H1 (cell line): Measurements from ENCODE around the gene TRMT44. TPM values are rescaled to one million over a fixed set of nuclear protein-coding genes. Genes with fewer than 3 reads are reported as not detected.

Experiments used
- CTCF ChIA-PET: fragments of 300-600 bp; sonication (Branson Sonifier 250); formaldehyde crosslinking; loops from one replicate; lab custom pipeline; 2021; ENCODE audit not compliant: partially characterized antibody; lab: Charles Lee
- POLR2A ChIA-PET: fragments of 300-600 bp; sonication (Branson Sonifier 250); formaldehyde crosslinking; loops from one replicate; lab custom pipeline; 2021; ENCODE audit warnings: inconsistent platforms; ENCODE audit not compliant: partially characterized antibody; lab: Charles Lee
- DNase-seq, 2 experiments: peaks; one replicate each; pipeline versions ENCODE4 v3.0.0 to v3.0.0-alpha.2; 2010 to 2022; ENCODE audit warnings: low spot score in 2 of 2, low read depth in 1 of 2, mixed read lengths in 1 of 2
- FAIRE-seq: peaks from 2 replicates; lab custom pipeline; 2011; peaks lifted over from hg19 to GRCh38; lab: Jason Lieb, UNC
- H2AFZ ChIP-seq: 2 replicates; pipeline ENCODE4 v1.8.1; 2012; ENCODE audit warnings: low read length, inconsistent platforms
- H2AK5ac ChIP-seq: 2 replicates; pipeline ENCODE4 v1.6.1; 2013; ENCODE audit warnings: low read depth, low read length
- H2BK120ac ChIP-seq: replicated peaks from 2 replicates; pipeline ENCODE3; 2013; ENCODE audit warnings: low read depth, low read length, inconsistent platforms
- H2BK12ac ChIP-seq: 2 replicates; pipeline ENCODE4 v1.6.1; 2013; ENCODE audit warnings: low read depth, low read length
- H2BK15ac ChIP-seq: 2 replicates; pipeline ENCODE4 v1.6.1; 2013; ENCODE audit warnings: low read length
- H2BK20ac ChIP-seq: 2 replicates; pipeline ENCODE4 v1.6.1; 2013; ENCODE audit warnings: low read length
- H2BK5ac ChIP-seq: 2 replicates; pipeline ENCODE4 v1.6.1; 2013; ENCODE audit warnings: low read depth, low read length
- H3K14ac ChIP-seq: 2 replicates; pipeline ENCODE4 v1.6.1; 2013; ENCODE audit warnings: inconsistent platforms; ENCODE audit not compliant: insufficient read length
- H3K18ac ChIP-seq: 2 replicates; pipeline ENCODE4 v1.6.1; 2013; ENCODE audit warnings: low read length; ENCODE audit errors: extremely low read depth
- H3K23ac ChIP-seq: 2 replicates; pipeline ENCODE4 v1.6.1; 2013; ENCODE audit warnings: inconsistent platforms; ENCODE audit not compliant: insufficient read length
- H3K23me2 ChIP-seq: 2 replicates; pipeline ENCODE4 v1.6.1; 2013; ENCODE audit warnings: low read depth, low read length
- H3K27ac ChIP-seq: 2 replicates; pipeline ENCODE4 v1.6.1; 2011; ENCODE audit warnings: low read depth, low read length, inconsistent platforms
- H3K27me3 ChIP-seq, 4 experiments: replicated peaks in 1 of 4; 1 replicate in 1 of 4; 2 replicates in 3 of 4; pipeline versions ENCODE4 v1.6.1 to v1.8.1; 2011 to 2013; ENCODE audit warnings: low read length in 3 of 4, mild to moderate bottlenecking in 3 of 4, inconsistent platforms in 2 of 4, mixed read lengths in 2 of 4, moderate library complexity in 1 of 4; ENCODE audit not compliant: control insufficient read depth in 3 of 4, insufficient read depth in 3 of 4; ENCODE audit errors: extremely low read depth in 1 of 4
- H3K36me3 ChIP-seq, 4 experiments: 2 replicates each; pipeline versions ENCODE4 v1.6.1 to v1.8.1; 2011 to 2013; ENCODE audit warnings: mild to moderate bottlenecking in 4 of 4, low read length in 3 of 4, moderate library complexity in 2 of 4, control low read depth in 1 of 4, inconsistent platforms in 1 of 4; ENCODE audit not compliant: insufficient read depth in 4 of 4, control insufficient read depth in 2 of 4
- H3K4ac ChIP-seq: replicated peaks from 2 replicates; pipeline ENCODE3; 2013; ENCODE audit warnings: low read length, low read depth, mixed read lengths, inconsistent platforms; ENCODE audit not compliant: insufficient read length
- H3K4me1 ChIP-seq, 4 experiments: replicated peaks in 1 of 4; 1 replicate in 1 of 4; 2 replicates in 3 of 4; pipeline versions ENCODE4 v1.6.1 to v1.8.1; 2011 to 2013; ENCODE audit warnings: low read length in 3 of 4, inconsistent platforms in 2 of 4, mixed read lengths in 1 of 4; ENCODE audit not compliant: insufficient read depth in 4 of 4, control insufficient read depth in 3 of 4
- H3K4me2 ChIP-seq, 2 experiments: 2 replicates each; pipeline versions ENCODE4 v1.6.1 to v1.8.1; 2011 to 2013; ENCODE audit warnings: low read depth in 2 of 2, low read length in 2 of 2, control low read depth in 1 of 2, inconsistent platforms in 1 of 2, mild to moderate bottlenecking in 1 of 2; ENCODE audit not compliant: insufficient read depth in 1 of 2
- H3K4me3 ChIP-seq, 4 experiments: fragments of 200-600, 300-600 bp in 1 of 4; sonication (generic), shearing (Covaris generic), sonication (Bioruptor Twin) in 1 of 4; 2 replicates each; pipeline versions ENCODE4 v1.5.1 to v1.8.1; 2011 to 2016; ENCODE audit warnings: low read length in 4 of 4, low read depth in 3 of 4, control low read depth in 2 of 4, inconsistent platforms in 2 of 4, mild to moderate bottlenecking in 2 of 4, mixed read lengths in 1 of 4, moderate library complexity in 1 of 4; ENCODE audit not compliant: insufficient read depth in 2 of 4; ENCODE audit errors: extremely low read depth in 1 of 4
- H3K56ac ChIP-seq: replicated peaks from 2 replicates; pipeline ENCODE3; 2013; ENCODE audit warnings: low read depth, mild to moderate bottlenecking, mixed read lengths, low read length, inconsistent platforms; ENCODE audit not compliant: insufficient read length
- H3K79me1 ChIP-seq: 2 replicates; pipeline ENCODE4 v1.6.1; 2013; ENCODE audit warnings: low read depth, low read length, control low read depth
- H3K79me2 ChIP-seq, 2 experiments: 2 replicates each; pipeline versions ENCODE4 v1.6.1 to v1.8.1; 2012 to 2013; ENCODE audit warnings: low read length in 2 of 2, mild to moderate bottlenecking in 2 of 2, inconsistent platforms in 1 of 2; ENCODE audit not compliant: insufficient read depth in 2 of 2, control insufficient read depth in 1 of 2
- H3K9ac ChIP-seq, 4 experiments: replicated peaks in 1 of 4; 1 replicate in 1 of 4; 2 replicates in 3 of 4; pipeline versions ENCODE4 v1.6.1 to v1.8.1; 2011 to 2013; ENCODE audit warnings: low read depth in 3 of 4, low read length in 3 of 4, control low read depth in 2 of 4, mild to moderate bottlenecking in 2 of 4, moderate library complexity in 2 of 4, inconsistent platforms in 1 of 4; ENCODE audit errors: extremely low read depth in 1 of 4
- H3K9me3 ChIP-seq, 2 experiments: 2 replicates each; pipeline versions ENCODE4 v1.6.1 to v1.8.1; 2012 to 2013; ENCODE audit warnings: mild to moderate bottlenecking in 2 of 2, moderate library complexity in 2 of 2, control low read depth in 1 of 2, inconsistent platforms in 1 of 2, low read depth in 1 of 2, low read length in 1 of 2, mixed read lengths in 1 of 2; ENCODE audit not compliant: insufficient read depth in 2 of 2
- H4K20me1 ChIP-seq, 2 experiments: replicated peaks in 1 of 2; 2 replicates each; pipeline versions ENCODE3 to v1.8.1; 2011 to 2013; ENCODE audit warnings: inconsistent platforms in 2 of 2, low read length in 2 of 2, mild to moderate bottlenecking in 1 of 2; ENCODE audit not compliant: insufficient read depth in 2 of 2, control insufficient read depth in 1 of 2
- H4K5ac ChIP-seq: 2 replicates; pipeline ENCODE4 v1.6.1; 2013; ENCODE audit warnings: low read length, low read depth, mixed read lengths, inconsistent platforms; ENCODE audit not compliant: insufficient read length
- H4K8ac ChIP-seq: 2 replicates; pipeline ENCODE4 v1.8.0; 2013; ENCODE audit warnings: mild to moderate bottlenecking, moderate library complexity, low read length, inconsistent platforms; ENCODE audit not compliant: insufficient read depth; ENCODE audit errors: extremely low read depth
- H4K91ac ChIP-seq: replicated peaks from 2 replicates; pipeline ENCODE3; 2013; ENCODE audit warnings: low read length, mixed read lengths, inconsistent platforms; ENCODE audit not compliant: insufficient read length
- FOSL1 ChIP-seq: IDR thresholded peaks from 2 replicates; pipeline ENCODE4 v1.6.1; 2011; ENCODE audit warnings: mild to moderate bottlenecking, low read depth, low read length, moderate library complexity; ENCODE audit not compliant: insufficient read depth
- WGBS, 2 experiments: shearing (Covaris generic) in 1 of 2; methylation state at CpG; one replicate each; pipeline versions ENCODE4 v1.1.6 to v1.1.7; 2013 to 2015; ENCODE audit warnings: low lambda C conversion rate in 2 of 2, mixed read lengths in 2 of 2, inconsistent platforms in 1 of 2, low coverage in 1 of 2, missing lambda C conversion rate in 1 of 2; ENCODE audit not compliant: insufficient replicate concordance in 2 of 2, insufficient coverage in 1 of 2, insufficient read length in 1 of 2; ENCODE audit errors: extremely low coverage in 1 of 2, missing lambda C conversion rate in 1 of 2; 5-methylcytosine and 5-hydroxymethylcytosine counted together
- polyA plus RNA-seq, 7 experiments: library from polyadenylated mRNA; depleted of rRNA in 3 of 7; stranded (reverse) in 5 of 7; unstranded in 2 of 7; fragments of >200 nt in 5 of 7; fragments of 200-250 nt in 2 of 7; gene quantifications; 1 replicate in 5 of 7; 2 replicates in 1 of 7; 4 replicates in 1 of 7; pipeline versions ENCODE4 v1.2.1 to v1.2.3, GENCODE V29; 2011 to 2013; ENCODE audit warnings: missing spikeins in 2 of 7, mixed read lengths in 2 of 7
- total RNA-seq: library from RNA; stranded (reverse); fragmentation: NEBNext Ultra II Directional; extraction: Animal tissue kit (Norgen Biotek cat#: 25700); gene quantifications from 2 replicates; pipeline ENCODE4 v1.2.1, GENCODE V29; 2021

The TRMT44 gene
- total and polyA plus RNA-seq, 2 of the 8 experiments (the other 6 are each of a cell fraction or from before 2014, with no cell fraction given) = 8.6 to 23.9 TPM

- TF ChIP-seq FOSL1 = no peak
- H2BK5ac ChIP-seq = 0 out of 2 replicates have a peak overlapping the region, but pooled peaks have one; percentile 52
- no peaks in the 10 kb centered on the region for H3K27me3 ChIP-seq
- H2BK12ac ChIP-seq = no peak overlapping the region
- no peak overlapping the region for H2AFZ ChIP-seq
- no peak overlapping the region for H4K91ac ChIP-seq
- peaks cover 0 to 3% of the 10 kb centered on the region in 2 experiments; a peak in 1 of 4 replicates for H3K9me3 ChIP-seq
- no peak overlapping the region for H3K4me2 ChIP-seq
- CTCF ChIA-PET = interaction anchor here (0.7 to 1.7 kb wide), 11 partner anchors 9 to 71 kb away, joined by 3 to 6 read pairs (median 3); no protein-coding TSS in a partner anchor
- no peaks in the 10 kb centered on the region for H3K79me1 ChIP-seq
- no peak overlapping the region for H3K56ac ChIP-seq
- no peak overlapping the region for H3K4me3 ChIP-seq
- DNase-seq (no peak), FAIRE-seq (no peak)
- H3K18ac ChIP-seq = no peak overlapping the region
- H3K23ac ChIP-seq = no peak overlapping the region
- H3K36me3 ChIP-seq = no peaks in the 10 kb centered on the region; a peak in 1 of 8 replicates
- H3K4me1 ChIP-seq = no peaks in the 10 kb centered on the region
- no peak overlapping the region for H4K5ac ChIP-seq
- no peak overlapping the region for H3K9ac ChIP-seq
- no peak overlapping the region for H2AK5ac ChIP-seq
- no peak overlapping the region for H3K27ac ChIP-seq
- no peaks in the 10 kb centered on the region for H4K20me1 ChIP-seq
- H3K14ac ChIP-seq = no peak overlapping the region
- no peaks in the 10 kb centered on the region for H3K23me2 ChIP-seq
- 89% methylated on average over 18 of the region's 18 CpGs; no CpG with 5 or more reads in 1 of the 2 experiments for WGBS, 2 experiments
- no peak overlapping the region for H2BK120ac ChIP-seq
- peak overlapping the region; percentile 48; the same call in 1 of the 2 replicates for H4K8ac ChIP-seq
- no peaks in the 10 kb centered on the region for H3K79me2 ChIP-seq
- no peak overlapping the region for H3K4ac ChIP-seq
- H2BK15ac ChIP-seq = peak overlapping the region; percentile 61; the same call in 1 of the 2 replicates
- POLR2A ChIA-PET = no interaction called here
- H2BK20ac ChIP-seq = no peak overlapping the region
These were observed 74.9 kb downstream of the TRMT44 start for GRCh38 chr4:8515316-8516060.
